ENCODE data around the gene CACNA1H. TPM values are rescaled to one million over a fixed set of nuclear protein-coding genes. Genes with fewer than 3 reads are reported as not detected.

CACNA1H gene
- total and polyA plus RNA-seq, 2 of the 4 experiments (the other 2 are of a cell fraction), result 1.6 to 5.8 TPM

- H3K18ac ChIP-seq (ENCODE audit: low read depth, low read length), result no peak overlapping the region
- intact Hi-C loops (cut with micrococcal nuclease) (no loop called here), dilution Hi-C loops (cut with HindIII; ENCODE audit: low sequenced_read_pairs, unreplicated experiment) (no loop called here), in situ Hi-C loops (cut with MboI; ENCODE audit: low sequenced_read_pairs) (no loop called here)
- no peak overlapping the region for H2BK120ac ChIP-seq (ENCODE audit: low read depth, low read length)
- BruUV-seq (replicated peaks), result no TSS peak
- no peak overlapping the region for H2BK15ac ChIP-seq (ENCODE audit: low read depth, low read length)
- H3K9ac ChIP-seq (ENCODE audit: low read depth, low read length), result no peak overlapping the region
- no peaks in the 10 kb centered on the region for H3K79me1 ChIP-seq (ENCODE audit: low read depth in 1 of 2, low read length in 2 of 2)
- H2BK20ac ChIP-seq (ENCODE audit: low read depth, low read length), result no peak overlapping the region
- no peak overlapping the region for H2BK5ac ChIP-seq (ENCODE audit: low read depth, low read length, poor library complexity, severe bottlenecking)
- no peak overlapping the region for H4K5ac ChIP-seq (ENCODE audit: low read depth, low read length)
- H3K4me1 ChIP-seq (ENCODE audit: control insufficient read depth, insufficient read depth, low read length), result peaks cover 17% of the 10 kb centered on the region; the same call in 1 of the 2 replicates
- no peak overlapping the region; the same call in 1 of the 2 replicates for H2AK5ac ChIP-seq (ENCODE audit: low read depth, low read length)
- peaks cover 13% of the 10 kb centered on the region; the same call in 1 of the 2 replicates for H3K27me3 ChIP-seq (ENCODE audit: control insufficient read depth, insufficient read depth, low read length)
- no peaks in the 10 kb centered on the region for H3K9me3 ChIP-seq (ENCODE audit: control insufficient read depth, insufficient read depth, low read length)
- no peaks in the 10 kb centered on the region for H3K9me1 ChIP-seq (ENCODE audit: insufficient read depth, low read length)
- H2AFZ ChIP-seq (replicated peaks; ENCODE audit: low read length, poor library complexity), result no peak overlapping the region
- no peak for DNase-seq
- H3K4ac ChIP-seq (ENCODE audit: low read depth, low read length), result no peak overlapping the region
- 85% methylated on average over 5 of the region's 20 CpGs; no CpG with 5 or more reads in 1 of the 2 experiments for WGBS, 2 experiments (ENCODE audit: extremely low coverage in 2 of 2, insufficient read length in 1 of 2)
- H3K36me3 ChIP-seq (ENCODE audit: control insufficient read depth, insufficient read depth, low read length), result no peaks in the 10 kb centered on the region
- H3K14ac ChIP-seq (replicated peaks; ENCODE audit: low read depth, low read length), result no peak overlapping the region
- H3K27ac ChIP-seq (ENCODE audit: insufficient read depth, low read length), result peak overlapping the region; percentile 19; the same call in 1 of the 2 replicates
- CTCF ChIA-PET, result no interaction called here
- no peak for ATAC-seq (ENCODE audit: low read depth)
- H2AK9ac ChIP-seq (replicated peaks; ENCODE audit: low read depth, low read length, poor library complexity), result no peak overlapping the region
- no peak for TF ChIP-seq CHD1 (IDR thresholded peaks at IDR 0.05; ENCODE audit: low read depth, low read length)
- no peak for TF ChIP-seq POLR2A (IDR thresholded peaks at IDR 0.05; ENCODE audit: low read depth, low read length)
- TF ChIP-seq, protein P1, sequence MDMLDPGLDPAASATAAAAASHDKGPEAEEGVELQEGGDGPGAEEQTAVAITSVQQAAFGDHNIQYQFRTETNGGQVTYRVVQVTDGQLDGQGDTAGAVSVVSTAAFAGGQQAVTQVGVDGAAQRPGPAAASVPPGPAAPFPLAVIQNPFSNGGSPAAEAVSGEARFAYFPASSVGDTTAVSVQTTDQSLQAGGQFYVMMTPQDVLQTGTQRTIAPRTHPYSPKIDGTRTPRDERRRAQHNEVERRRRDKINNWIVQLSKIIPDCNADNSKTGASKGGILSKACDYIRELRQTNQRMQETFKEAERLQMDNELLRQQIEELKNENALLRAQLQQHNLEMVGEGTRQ (IDR thresholded peaks at IDR 0.05; ENCODE audit: low read depth, low read length), result no peak
- TF ChIP-seq FOS (IDR thresholded peaks at IDR 0.05; ENCODE audit: low read depth, low read length), result no peak
- no peak for TF ChIP-seq MAFK (IDR thresholded peaks at IDR 0.05; ENCODE audit: low read depth, low read length)
- TF ChIP-seq MXI1 (IDR thresholded peaks at IDR 0.05; ENCODE audit: borderline replicate concordance, low read depth, low read length), result no peak
- TF ChIP-seq MAZ (IDR thresholded peaks at IDR 0.05; ENCODE audit: borderline replicate concordance, low read depth, low read length), result no peak
- H4K8ac ChIP-seq (ENCODE audit: low read depth in 2 of 2, low read length in 2 of 2), result no peak overlapping the region
- POLR2A ChIA-PET (ENCODE audit: unreplicated experiment), result no interaction called here
- H4K20me1 ChIP-seq (ENCODE audit: insufficient read depth, low read length), result peaks cover 6% of the 10 kb centered on the region
- H4K91ac ChIP-seq (ENCODE audit: insufficient read depth, low read depth, low read length), result no peak overlapping the region
- no peak overlapping the region for H3K4me3 ChIP-seq (ENCODE audit: insufficient read depth, low read depth, low read length)
- no peak overlapping the region for H3K56ac ChIP-seq (ENCODE audit: extremely low read depth, insufficient read depth, low read length)
- no peak overlapping the region for H3K4me2 ChIP-seq (ENCODE audit: low read depth, low read length)
- no peak overlapping the region for H3K23ac ChIP-seq (ENCODE audit: low read depth, low read length)
Observed at GRCh38 chr16:1155353-1156054, 2.6 kb downstream of the CACNA1H start.
